Hematopoietic multipotent progenitor cell (in vitro differentiated cells): ENCODE measurements around the gene VCAN. TPM values are rescaled to one million over a fixed set of nuclear protein-coding genes. Genes with fewer than 3 reads are reported as not detected.

Experiments used
- DNase-seq, 3 donors: peaks; one replicate each; pipeline ENCODE4 v3.0.0-alpha.2; 2011 to 2015; ENCODE audit warnings: low read depth in 2 of 3, low spot score in 2 of 3
- total RNA-seq: library from RNA; depleted of rRNA; stranded (reverse); fragments of >200 nt; gene quantifications from one replicate; pipeline ENCODE4 v1.2.3, GENCODE V29; 2012

Gene VCAN
- total RNA-seq, 1 donor = 5.4 TPM

DNA sequence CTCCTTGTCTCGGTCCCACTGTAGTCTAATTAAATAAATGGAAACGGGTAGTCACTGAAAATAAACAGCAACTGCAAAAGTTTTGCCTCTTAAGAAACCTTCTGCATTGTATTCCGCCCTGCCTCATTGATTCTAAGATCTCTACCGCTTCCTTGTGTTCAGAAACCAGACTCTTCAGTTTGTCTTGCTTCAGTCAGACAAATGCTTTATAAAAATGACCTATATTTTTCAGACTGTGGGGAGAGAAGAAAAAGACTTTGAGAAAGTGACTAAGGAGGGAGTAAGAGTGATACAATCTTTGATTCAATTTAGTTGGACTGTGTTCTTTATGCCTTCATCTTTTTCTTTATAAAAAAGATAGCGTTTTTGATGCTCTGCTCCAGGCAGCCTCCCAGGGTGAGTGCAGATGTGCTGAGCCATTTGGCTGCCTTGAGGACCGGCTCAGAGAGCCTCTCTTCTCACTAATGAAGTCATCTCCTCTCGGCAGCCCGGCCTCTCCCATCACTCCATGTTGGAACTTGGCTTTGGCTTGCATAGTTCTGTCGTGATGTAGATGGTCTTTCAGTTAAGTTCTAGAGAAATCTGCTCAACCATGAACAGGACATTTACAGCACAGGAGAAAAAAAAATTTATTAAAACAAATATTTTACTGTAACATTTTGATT, 4.0 kb upstream of the VCAN start:
- no peak for DNase-seq

DNA sequence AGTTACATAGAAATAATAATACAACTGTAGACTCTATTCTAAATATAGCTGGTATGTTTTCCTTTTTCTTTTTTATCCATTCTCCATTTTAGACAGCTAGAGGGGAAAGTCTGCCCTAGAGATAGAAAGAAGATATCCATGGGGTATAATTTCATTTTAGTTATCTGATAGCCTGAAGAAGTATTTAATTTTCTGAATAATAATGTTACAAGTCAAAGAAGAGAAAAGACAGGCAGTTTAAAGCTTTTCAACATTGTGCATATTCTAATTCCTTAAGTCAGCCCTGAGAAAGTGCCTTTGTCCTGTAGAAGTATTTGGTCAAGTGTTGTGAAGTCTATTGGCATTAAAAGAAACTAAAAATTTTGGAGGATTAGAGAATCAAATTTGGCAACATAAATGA, 2.5 kb upstream of the VCAN start:
- DNase-seq = no peak

DNA sequence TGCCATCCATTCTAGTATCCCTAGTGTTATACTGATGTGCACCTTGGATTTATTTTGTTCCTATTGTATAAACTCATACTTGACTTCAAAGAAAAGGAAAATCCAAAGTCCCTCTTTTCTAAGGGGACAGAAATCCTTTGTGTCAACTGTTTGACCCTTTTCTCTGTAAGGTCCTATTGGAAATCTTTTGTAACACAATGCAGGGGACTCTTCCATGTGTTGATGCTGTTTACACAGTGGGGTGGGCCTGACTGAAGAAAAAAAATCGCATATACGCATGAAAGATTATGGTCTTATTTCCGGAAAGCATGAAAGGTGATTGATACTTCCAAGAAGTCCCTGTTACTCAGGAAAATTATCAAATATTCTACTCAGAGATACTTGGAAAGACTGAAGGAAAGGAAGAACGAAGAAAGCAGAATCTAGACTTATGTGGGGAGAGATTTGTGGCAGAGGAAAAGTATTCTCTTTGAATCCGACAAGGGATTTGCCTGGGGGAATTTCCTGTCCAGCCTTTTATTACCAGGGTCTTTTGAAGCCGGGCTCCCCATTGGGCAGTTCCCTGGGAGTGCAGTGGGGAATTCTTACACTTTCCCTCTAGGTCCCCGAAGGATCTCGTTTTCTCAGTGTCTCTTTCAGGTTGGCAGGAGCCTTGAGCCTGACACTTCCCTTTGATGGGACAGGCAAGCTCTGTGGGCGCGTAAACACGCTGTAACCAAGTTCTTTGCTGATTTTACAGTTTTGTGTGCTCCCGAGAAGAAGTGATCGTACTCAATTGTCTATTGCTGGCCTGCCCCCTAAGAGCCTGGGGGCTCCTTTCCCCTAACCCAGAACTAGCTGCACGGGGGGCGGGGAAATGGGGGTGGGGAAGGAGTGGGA, 779 bp upstream of the VCAN start:
- DNase-seq = peak in 1 of 3 donors; percentile 31

DNA sequence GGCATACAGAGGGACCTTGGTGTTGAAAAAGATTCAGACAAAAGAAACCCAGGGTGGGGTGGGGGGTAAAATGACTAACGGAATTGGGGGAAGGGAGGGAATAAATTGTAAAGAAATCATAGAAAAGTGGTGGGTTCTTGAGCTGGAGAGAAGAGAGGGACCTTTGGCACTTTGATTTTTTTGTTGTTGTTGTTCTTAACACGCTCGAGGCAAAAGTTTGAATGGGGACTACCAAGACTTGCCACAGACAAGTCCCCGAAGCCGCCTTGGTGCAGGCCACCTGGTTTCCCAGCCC, 616 bp downstream of the VCAN start:
- DNase-seq = no peak

DNA sequence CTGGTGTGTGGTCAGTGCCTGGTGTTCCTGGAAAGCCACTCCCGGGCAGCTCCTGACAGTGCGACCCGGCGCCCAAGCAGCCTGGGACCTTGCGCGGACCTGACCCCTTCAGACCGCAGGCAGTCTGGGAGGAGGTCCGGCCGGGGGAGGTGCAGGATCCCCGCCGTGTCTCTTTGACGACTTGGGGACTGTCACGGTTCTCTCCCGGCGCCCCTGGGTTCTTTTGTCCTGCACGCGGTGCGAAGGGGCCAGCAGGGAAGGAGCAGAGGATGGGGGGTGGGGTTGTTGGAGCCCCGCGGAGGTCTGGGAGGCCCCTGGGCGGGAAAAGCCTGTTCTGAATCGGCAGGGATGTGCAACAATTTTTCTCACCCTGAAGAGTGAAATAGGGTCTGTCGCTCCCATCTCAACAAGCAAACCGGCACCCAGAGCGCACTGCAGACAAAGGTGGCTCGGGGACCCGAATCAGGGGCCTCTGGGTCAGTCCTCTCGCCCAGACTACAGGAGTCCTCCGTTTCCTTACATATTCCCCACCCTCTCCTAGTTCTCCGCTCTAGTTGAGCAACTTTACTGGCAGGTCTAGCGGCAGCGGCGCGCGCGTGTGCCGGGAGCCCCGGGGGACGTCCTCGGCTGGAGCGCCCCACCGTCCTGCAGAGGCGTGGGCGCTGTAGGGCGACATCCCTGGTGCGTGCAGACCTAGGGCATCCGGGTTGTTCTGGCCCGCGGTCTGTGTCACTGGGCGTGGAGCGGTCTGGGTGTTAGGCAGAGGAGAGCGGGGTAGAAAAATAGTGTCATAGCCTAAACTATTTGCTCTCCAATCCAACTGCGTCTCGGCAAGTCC, 1.2 kb downstream of the VCAN start:
- DNase-seq = peak in 2 of 3 donors; percentile 16 to 27

DNA sequence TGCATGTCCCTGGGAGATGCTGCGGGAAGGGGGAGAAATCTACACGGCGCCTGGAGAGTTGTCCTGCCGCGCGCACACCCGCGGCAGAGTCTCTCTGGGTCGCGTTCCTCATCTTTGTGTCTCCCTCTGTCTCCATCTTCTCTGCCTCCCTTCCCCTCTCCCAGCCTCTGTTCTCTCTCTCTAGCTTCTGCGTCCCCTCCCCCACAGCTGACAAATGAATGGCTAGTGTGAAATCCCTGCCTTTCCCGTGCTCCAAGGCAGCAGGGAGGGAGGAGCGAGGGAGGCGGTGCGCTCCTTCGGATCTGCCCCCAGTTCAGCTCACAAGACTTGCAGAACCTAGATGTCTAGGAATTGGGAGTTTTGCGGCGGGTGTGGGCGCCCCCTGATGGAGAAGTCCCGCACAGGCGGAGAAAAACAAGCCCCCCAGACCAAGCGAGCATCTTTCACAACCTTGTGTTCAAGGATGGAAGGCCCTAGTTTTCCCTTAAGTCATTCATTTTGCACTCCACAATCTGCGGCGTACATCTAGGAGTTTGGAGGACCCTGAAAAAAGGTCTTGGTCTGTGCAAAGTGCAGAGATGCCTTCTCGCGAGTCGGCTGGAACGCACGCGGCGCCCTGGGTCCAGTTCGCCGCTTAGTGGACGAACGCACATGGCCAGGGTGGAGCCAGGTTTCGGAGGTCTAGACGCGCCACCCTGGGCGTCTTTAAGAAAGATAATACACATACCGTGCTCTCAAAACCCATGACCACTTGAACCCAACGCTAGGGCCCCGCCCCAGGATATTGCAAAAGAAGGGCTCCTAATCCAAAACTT, 2.0 kb downstream of the VCAN start:
- DNase-seq = peak in 2 of 3 donors; percentile 61 to 82

DNA sequence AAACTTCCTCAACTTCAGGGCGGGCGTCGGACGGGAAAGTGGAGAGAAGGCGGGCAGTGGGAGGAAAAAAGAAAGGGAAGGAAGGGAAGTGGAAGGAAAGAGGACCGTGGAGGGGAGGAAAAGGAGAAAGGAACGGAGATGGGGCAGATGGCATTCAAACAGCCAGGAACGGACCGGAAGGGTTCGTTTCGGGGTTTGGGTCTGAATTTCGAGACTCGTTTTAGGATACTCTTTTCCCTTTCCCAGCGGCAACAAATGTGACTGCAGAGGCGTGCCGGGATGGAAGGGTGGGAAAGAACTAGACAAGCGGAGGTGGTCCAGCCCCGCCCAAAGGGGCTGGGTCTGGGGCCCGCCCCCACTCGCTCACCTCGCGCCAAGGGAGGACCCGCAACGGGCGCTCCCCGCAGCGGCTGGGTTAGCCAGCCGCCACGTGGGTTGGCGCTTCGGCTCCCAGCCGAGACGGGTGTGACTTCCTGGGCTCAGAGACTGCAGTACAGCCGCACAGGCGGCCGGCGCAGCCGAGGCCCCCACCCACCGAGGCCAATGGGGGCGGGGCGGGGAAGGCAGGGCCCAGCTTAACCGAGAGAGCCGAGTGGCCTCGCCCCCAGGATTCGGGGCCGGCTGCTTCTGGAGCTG, 2.7 kb downstream of the VCAN start:
- peak in 2 of 3 donors; percentile 6 to 27 for DNase-seq

DNA sequence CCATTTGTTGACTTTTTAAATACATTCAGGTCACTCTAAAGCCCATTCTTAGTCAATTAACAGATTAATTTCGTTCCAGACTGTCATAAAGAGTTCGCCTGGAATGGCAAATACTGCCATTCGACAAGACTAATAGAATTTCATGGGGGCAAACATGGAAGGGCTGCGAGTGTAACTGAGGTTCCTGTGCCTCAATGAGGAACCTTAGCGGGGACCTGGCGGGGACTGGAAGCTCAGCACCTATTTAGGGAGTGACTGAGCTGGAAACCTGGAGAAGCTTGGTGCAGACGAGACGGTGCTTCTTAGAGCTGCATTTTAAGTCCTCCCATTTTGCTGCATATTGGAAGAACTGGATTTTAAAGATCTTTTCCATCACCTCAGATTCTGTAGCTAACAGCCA, 3.4 kb downstream of the VCAN start:
- DNase-seq = peak in 2 of 3 donors; percentile 4 to 24

DNA sequence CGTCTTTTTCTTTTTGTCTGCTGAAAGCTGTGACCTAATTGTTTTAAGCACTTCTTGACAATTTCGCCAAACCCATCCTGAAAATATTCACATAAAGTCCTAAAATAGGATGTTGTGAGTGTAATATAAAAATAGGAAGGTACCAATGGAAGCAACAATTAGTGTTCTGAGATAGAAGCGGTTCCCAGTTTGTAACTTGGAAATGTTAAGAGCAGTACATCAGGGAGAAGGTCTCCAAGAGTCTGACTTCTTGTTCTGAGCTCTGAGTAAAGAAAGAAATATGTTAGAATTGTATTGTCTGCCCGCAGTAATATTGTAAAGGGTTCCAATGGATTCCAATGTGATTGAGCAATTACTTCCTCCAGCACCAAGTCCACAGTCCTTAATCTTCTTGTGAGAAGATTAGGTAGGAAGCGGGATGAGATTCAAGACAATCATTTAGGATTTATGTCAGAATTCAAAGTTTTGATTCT, 3.9 kb downstream of the VCAN start:
- no peak for DNase-seq

DNA sequence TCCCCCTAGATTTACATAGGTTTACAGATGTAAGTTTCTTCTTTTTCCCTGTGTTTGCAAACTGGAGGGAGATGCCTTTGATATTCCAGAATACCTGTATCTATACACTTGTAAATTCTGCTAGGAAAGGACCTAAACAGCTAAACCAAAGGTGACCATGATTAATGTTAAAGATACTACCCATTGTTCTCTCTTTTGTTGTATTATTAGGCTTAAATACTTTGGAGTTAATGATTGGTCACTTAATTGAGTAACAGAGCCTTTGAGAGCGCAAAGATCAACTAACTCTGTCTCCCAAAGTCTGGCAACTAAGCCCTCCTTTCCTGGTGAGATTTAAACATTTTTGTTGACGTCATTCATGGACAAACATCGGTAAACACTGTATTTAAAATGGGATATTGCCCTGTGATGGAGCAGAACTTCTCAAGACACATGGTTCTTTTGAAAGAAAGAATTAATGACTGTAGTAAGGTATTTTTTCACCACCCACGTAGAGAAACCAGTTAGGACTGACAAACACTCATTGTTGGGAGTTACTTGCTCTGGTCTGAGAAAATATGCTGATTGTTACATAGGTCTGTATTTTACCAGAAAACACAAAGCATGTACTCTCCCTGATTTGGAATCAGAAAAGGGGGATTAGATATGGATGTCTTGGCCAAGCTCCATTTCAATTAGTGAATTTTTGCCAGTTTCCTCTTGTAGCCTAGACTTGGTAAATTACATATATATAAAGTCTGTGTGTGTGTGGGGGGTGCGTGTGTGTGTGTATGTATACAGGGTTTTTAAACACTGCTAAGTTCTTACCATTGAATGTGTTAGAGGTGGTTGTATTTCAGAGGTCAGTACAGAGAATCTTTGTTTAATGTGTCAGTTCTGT, 4.6 kb downstream of the VCAN start:
- DNase-seq = no peak

DNA sequence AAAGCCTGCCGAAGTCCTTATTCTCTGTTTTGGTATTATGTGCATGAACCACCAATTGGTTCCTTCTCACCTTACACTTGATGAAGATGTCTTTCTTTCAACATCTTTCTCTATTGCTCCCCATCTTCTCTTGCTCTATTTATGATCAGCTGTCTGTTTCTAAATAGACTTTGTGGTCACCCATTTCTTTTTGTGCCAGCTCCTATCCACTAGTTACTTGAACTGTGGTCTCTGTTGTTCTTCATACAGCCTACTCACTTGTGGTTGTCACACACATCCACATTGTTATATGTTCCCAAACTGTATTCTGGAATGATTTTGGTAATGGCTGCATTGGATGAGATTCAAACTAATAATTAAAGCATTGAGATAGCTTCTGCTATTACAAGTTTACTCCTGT, 11.4 kb downstream of the VCAN start:
- no peak for DNase-seq

DNA sequence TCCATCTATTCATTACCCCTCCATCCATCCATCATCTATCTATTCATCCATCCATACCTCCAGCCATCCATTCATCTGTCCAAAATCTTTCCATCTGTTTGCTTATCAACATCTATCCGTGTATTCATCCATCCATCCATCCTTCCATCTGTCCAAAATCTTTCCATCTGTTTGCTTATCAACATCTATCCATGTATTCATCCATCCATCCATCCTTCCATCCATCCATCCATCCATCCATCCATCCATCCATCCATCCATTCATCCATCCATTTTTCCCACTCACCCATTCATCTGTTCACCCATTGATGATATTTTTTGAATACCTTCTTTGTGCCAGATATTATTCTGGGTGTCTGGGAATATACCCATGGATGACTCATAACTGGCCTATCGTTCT, 12.8 kb downstream of the VCAN start:
- DNase-seq = no peak

DNA sequence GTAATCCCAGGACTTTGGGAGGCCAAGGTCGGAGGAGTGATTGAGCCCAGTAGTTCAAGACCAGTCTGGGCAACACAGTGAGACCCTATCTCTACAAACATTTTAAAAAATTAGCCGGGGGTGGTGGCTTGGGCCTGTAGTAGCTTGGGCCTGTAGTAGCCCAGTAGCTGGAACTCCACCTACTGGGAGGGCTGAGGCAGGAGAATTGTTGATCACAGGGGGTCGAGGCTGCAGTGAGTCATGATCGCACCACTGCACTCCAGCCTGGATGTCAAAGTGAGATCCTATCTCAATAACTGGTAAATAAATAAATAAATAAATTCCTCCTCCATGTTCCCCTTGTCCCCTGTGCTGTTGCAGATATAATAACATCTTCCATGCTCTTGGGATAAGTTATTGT, 14.3 kb downstream of the VCAN start:
- no peak for DNase-seq

DNA sequence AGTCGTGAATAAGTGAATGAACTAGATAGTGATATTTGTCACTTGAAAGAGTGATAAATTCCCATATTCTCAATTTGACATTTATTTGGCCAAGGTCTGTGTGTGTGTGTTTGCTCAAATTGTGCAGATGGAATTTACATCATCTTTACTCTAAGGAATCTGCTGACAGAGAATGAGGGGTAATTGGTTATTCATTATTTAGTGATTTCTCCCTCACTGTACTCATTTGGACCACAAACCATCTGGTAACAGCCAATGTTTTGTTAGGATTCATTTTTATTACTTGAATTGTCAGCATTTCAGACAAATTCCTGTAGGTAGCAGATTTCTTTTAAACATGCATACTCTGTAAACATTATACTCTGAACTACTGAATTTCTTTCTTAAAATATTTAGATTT, 15.6 kb downstream of the VCAN start:
- DNase-seq = no peak

DNA sequence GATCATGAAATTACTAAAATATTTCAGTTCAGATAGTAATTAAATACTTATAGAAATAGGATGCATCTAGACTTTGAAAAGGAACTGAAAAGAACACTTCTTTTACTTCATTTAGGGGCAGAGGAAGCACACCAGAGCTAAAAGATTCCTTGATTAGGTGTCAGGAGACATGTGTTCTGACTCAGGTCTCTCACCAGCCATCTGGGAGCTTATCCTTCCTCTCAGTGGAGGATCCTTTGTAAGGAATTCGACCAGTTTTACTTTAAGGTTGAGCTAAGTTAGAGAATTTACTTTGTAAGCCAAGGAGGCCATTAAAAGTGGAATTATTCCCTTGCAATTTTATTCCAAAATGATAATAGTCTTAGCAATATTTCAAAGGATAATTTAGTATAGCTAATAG, 16.7 kb downstream of the VCAN start:
- DNase-seq = no peak

DNA sequence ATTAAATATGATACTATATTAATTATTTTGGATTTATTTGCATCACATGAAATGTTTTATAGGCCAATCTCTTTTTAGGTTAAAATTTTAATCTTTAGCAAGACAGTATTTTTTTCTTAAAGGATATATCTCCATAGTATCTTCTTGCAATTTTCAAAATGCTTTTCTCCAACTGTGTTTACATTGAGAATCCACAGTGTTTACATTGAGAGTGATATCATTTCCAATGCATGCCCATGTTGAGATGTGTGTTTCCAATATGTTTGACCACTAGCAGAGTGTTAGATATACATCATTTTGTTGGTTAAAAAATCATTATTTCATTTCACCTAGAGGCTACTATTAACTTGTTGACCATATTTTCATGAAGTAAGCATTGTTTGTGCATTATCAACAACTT, 17.3 kb downstream of the VCAN start:
- no peak for DNase-seq

DNA sequence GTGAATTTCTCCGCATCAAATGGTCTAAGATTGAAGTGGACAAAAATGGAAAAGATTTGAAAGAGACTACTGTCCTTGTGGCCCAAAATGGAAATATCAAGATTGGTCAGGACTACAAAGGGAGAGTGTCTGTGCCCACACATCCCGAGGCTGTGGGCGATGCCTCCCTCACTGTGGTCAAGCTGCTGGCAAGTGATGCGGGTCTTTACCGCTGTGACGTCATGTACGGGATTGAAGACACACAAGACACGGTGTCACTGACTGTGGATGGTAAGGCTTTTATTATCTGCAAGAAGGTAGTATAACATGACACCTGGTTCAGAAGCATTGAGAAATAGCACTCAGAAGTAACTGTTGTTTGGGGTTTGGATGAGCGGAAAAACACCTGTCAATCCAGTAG, 18.7 kb downstream of the VCAN start:
- no peak for DNase-seq

DNA sequence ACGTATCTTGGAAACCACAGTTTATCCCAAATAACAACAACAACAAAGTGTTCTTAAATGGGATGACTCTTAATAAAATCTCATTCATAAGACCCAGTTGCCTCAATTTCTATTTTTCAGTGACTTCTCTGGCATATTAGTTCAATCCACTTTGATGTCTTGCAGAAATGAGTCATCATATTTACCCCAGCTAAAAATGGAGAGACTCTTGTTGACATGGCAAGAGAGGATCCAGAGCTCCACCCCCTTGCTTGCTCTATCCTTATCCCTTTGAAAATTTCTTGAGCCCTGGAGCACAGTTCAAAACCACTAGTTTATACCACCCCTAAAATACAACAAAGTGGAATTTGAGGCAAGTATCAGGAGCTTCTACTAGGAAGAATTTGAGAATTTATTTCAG, 20.8 kb downstream of the VCAN start:
- no peak for DNase-seq

DNA sequence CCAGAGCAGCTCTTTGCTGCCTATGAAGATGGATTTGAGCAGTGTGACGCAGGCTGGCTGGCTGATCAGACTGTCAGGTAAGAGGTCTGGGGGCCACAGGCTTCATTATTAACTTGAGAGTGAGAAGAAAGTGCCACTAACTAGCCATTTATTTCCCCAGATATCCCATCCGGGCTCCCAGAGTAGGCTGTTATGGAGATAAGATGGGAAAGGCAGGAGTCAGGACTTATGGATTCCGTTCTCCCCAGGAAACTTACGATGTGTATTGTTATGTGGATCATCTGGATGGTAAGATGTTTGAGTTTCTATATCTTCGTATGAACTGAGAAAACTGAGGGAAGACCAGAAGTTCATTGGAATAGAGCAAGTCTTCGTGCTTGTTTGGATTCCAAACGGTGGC, 22.1 kb downstream of the VCAN start:
- no peak for DNase-seq
